Retina (tissue), 1 donor: Measurements from ENCODE around the gene RNF144A.

ENCODE experiments used
- DNase-seq: peaks from one replicate; pipeline ENCODE4 v3.0.0-alpha.2; 2016

The RNF144A gene

DNA sequence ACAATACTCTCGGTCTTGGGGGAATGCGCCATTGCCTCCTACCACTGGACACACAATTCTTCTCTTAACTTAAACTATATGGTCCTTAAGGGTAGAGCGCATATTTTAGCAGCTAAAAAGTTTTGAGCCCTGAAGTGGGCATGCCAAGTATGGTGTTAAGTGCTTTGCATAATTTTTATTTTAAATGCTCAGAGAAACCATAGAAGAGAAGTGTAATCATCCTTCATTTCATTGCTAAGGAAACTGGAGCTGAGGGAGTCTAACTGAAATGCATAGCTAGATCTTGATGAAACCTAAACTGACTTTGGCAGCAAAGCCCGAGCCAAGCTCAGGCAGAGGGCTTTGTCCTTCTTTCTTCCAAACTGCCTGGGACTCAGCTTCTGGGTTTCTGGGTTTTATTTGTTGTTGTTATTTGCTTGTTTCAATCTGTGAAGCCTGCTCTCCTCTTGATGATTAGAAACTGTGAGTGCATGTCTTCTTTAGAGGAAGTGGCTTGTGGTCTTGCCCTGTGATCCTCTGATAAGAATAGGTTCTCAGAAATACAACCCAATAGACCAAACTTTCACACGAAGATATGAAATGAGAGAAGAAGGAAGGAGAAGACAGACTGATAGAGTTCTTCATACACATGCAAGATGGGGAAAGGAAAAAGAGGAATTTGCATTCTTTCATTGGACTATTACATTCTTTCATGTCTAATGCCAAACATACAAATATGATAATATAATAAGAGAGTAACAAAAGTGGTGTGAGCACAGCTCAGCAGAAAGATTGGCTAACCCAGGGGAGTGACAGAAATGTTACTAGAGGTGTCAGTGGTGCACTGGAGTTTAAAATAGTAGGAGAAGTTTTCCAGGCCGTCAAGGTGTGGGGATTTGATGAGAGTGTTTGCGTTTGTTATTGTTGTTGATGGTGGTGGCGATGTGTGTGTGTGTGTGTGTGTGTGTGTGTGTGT lies 7.5 kb upstream of the RNF144A start:
- DNase-seq = no peak

DNA sequence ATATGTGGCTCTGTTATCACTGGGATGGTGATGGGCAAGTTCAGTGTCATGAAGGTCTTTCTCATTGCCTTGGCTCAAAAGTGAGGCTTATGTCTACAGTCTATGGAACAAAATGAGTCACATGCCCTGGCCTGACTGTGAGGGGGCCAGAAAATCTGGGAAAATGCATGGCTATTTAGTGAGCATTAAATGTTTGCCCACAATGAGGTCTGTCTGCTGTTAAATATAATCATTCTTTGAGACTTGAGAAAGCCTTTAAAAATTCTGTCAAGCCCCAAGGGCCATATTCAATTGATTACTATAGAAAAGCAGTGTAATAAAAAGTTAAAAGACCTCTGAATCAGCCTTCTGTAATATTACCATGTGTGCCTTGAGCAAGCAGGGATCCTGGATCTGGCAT lies 5.5 kb upstream of the RNF144A start:
- no peak for DNase-seq

DNA sequence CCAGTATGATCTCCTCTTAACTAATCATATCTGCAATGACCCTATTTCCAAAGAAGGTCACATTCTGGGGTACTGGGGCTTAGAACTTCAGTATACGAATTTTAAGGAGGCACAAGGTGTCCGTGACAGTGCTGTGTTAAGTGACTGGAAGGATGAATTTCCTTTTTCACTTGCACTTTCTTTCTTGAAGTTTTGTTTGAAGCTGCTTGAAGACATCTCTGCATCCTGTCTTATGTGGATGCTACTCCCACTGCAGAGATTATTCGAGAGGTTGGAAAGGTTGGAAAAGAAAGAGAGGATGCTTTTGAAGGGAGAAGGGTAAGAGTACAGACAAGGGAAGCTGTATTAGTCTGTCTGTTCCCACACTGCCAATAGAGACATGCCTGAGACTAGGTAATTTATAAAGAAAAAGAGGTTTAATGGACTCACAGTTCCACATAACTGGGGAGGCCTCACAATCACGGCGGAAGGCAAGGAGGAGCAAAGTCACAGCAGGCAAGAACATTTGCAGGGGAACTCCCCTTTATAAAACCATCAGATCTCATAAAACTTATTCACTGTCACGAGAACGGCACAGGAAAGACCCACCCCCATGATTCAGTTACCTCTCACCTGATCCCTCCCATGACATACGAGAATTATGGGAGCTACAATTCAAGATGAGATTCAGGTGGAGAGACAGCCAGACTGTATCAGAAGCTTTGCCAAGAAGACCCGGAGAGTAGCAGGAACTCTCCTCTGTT lies 3.6 kb upstream of the RNF144A start:
- no peak for DNase-seq

DNA sequence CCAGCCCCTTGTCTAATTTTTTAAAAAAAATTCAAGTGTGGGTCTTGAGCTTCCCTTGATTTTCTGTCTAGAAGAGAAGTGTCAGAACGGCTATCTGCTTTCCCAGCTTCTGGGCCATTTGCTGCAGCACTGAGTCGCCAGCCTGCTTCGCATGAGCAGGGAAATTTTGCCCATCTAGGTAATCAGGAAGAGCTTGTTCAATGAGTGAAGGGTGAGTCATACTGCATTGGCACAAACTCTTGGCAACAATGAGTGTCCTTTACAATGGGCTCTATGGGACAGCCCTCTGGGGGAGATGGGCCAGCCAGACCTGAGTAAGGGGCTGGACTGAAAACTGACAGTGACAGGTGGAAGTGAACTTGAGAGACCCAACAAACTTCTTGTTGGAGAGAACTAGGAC lies 2.4 kb upstream of the RNF144A start:
- no peak for DNase-seq

DNA sequence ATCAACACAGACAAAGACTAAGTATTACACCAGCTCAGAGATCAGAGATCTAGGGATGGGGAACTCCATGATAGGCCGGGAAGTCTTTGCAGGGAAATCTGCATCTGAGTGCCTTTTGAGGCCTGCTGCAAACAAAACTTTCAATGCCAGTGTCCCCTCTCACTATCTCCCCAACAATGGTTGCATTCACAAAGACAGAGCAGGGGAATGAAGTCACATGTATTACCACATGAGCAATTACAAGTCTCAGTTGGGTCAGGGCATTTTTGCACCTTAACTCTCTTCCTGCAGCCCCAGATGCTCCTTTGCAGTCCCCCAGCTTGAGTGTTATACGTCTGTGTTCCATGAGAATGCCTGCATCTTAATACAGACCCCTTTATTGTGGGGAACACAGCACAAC lies 1.8 kb upstream of the RNF144A start:
- no peak for DNase-seq

DNA sequence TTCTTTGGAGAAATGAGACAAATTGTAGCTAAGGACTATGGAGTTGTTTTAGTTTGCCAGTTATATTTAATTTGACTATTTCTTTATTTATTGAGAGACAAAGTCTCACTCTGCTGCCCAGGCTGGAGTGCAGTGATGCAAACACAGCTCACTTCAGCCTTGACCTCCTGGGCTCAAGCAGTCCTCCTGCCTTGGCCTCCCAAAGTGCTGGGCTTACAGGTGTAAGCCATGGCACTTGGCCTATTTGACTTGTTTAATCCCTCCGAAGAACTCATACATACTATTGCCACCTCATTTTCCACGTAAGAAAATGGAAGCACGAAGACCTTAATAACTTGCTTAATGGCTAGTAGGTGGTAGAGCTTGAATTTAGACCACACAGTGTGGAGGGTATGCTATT lies 988 bp upstream of the RNF144A start:
- DNase-seq = no peak

DNA sequence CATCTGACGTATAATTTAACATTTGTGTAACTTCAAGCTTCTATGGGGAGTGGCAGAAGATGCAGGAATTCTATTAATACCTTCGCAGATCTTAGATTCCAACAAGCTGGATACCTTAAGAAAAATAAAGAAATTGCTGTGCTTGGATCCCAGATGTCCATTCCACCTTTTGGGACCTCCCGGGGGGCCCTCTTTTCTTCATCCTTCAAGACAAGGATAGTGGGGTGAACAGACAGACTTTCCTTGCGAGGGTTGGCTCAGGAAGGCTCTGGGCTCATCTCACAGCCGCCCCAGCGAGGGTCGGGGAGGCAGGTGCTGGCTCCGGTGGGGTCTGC lies 509 bp upstream of the RNF144A start:
- no peak for DNase-seq

DNA sequence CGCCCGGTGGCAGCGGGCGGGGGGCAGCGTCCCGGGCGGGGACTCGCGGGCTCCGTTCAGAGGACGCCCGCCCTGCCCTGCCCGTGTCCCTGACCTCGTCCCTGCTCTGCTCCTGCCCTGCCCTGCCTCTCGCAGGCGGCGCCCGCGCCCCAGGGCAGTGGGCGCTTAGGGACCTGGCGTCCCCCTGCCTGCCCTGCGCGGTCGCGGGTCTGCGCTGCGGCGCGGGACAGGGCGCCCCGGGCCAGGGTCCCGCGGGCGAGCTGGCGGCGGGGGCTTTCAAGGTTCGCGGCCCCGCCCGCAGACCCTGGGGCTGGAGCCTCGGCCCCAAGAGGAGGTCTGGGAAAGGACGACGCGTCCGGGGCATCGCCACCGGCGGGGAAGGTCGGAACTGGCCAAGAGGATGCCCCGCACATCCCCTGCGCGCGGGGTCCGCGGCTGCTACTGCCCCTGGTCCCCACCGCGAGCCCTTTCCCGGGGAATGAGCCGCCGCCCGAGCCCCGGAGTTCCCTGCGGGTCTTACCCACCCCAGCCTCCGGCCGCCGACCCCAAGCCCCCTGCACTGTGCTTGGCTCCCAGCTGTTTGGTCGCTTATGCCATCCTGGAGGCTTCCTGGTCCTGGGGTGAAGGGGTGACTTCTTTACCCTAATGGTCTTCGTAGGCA lies 679 bp downstream of the RNF144A start:
- peak; percentile 64 for DNase-seq

DNA sequence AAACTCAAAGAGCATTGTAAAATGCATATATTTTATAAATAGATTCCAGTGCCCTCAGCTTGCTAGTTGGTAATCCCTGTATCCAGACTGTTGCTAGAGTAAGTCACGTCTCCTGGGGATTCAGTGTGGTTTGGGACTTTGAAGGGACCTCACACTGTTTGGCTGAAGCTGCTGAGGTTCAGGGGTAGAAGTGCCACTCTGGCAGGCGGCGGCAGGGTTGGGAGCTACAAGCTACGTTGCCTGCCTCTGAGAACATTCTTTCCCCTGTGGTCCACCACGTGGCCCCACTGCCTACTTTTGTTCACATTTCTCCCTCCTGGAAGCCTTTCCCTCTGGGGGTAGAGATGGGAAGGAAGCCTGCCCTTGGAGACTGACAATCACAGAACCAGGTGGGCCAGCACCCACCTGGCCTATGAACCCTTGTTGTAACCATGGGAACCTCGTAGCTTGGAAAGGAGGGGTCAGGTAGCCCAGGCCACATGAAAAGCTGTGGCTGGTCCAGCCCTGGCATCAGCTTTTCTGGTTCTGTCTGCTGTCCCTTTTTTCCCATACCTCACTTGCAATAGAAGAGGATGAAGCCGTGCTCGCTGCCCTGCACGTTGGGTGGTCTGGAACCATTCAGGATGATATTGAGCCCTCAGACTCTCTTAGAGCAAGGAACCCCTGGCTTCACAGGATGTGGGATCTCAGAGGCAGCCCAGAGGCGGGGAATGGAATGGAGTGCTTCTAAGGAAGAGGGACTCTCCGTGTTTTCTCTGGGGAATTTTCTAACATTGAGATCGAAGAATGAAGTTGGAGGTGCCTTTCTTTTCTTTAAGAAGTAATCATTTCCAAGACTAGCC lies 2.9 kb downstream of the RNF144A start:
- peak; percentile 54 for DNase-seq

DNA sequence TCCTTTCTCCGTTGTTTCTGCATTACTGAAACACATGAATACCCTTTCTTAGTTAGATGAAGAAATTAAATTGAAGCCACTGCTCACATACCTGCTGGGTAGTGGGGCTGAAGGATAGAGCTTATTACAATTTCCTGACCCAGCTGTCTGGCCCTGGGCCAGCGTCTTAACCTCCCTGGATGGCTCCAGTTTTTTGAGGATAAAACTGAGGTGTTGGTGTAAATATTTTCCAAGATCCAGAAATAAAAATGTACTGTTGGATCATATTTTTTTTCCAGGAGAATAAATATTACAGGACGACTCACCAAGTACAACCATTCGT lies 3.5 kb downstream of the RNF144A start:
- no peak for DNase-seq

DNA sequence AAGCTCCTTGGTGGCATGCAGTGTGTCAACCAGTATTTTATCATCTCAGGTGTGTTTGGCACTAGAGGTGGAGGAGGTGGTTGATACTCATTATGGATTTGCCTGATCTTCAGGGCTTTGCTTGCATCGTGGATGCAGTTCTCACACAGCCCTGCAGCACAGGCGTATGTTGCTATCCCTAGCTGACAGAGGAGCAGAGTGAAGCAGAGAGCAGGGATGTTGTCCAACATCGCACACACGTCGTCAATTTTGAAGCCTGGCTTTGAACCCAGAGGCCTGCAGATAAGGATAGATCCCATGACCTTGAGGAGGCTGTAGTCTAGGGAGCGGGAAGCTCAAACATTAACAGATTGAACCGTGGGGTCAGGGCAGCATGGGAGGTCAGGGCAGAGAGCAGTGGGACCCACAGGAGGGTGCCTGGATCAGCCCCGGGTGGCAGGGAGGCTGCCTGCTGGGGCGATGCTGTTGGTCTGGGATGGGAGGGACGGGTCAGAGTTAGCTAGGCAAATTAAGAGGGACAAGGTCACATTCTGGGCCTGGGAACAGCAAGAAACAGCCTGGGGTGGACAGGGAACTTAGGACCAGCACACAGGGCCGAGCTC lies 4.2 kb downstream of the RNF144A start:
- DNase-seq = no peak

DNA sequence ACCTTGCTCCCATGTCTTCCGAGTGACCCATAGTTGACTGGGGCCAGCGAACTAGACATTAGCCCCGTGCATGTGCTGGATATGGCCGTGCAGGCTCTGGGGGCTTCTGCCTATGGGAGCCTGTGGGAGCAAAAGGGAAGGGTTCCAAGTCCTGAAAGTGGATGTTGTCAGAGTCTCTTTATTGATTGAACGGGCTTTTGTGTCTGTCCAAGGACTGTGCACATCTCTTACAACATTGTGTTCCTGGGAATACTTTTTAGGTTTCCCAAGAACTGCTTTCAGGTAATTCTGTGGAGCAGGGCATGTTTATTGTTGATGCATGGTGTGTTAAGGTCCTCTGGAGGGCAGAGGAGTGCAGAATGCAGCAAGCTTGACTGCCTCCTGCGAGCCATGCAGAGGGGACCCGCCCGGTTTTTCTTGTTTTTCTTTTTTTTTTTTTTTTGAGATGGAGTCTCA lies 5.0 kb downstream of the RNF144A start:
- peak; percentile 44 for DNase-seq

DNA sequence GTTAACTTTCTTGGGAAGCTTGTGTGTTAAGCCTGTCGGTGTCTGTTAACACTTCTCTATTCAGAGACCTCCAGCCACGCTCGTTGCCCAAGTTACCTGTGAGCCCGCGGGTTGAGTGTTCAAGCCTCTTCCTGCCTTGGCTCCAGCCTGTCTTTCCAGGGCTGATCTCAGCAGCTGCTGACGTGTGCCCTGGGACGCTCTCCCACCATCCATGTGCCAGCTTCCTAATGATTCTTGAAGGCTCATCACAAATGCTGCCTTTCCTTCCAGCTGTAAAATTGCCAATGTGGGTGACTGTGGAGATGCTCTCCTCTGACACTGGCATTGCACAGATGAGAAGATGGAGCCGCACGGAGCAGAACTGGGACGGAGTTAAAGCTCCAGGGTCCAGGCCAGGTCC lies 6.1 kb downstream of the RNF144A start:
- DNase-seq = no peak

DNA sequence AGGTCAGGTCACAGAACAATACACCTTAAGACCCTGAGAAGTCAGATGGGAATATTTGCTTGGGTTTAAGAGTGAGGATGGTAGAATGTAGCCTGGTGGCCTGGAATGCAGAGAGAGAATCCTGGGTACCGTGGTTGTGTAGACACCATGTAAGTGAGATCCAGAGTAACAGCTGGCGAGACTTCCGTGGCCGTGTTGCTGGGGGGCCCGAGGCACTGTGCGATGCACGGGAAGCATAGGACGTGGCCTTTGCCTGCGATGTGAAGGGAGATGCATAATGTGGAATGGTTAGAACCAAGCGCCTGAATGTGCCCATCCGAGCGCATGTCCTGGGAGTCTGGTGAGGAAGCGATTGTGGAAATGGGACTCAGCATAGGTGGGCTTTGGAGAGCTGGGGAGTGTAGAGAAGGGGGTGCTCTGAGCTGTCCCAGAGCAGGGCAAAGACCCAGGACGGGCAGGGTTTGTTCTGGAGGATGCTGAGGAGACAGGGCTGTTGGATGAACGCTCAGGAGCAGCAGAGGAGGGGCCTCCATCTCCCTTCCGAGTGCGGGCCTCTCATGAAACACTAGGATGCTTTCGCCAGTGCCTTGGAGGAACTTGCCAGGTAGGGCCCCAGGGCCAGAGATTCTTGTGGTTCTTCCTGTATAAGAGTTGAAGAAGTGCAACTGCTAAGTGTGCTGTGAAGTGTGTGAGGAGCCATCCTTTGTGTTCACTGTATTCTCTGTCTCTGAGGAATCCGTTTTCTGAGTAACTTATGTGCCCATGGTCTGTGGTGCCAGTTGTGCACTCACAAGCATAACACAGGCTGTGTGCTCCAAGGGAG lies 7.1 kb downstream of the RNF144A start:
- no peak for DNase-seq

DNA sequence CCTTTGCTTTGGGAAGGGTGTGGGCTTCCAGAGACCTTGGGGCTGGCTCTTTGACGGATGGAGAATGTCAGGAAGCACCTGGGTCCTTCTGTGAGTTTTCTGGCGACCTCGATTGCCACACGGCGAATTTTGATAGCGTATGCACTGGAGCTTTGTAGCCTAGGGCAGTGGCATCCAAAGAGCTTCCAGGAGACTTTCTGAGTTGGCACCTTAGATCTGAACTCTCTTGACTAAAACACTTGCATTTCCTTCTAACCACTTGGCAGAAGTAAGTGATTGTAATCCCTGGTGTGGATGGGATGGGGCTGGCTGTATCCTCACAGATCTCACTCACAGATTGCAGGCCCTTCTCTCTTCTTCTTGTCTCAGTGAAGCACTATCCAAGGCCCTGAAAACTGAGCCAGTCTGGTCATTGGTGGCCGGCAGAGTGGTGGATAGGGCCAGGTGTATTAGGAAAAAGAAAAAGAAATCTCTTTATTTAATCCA lies 7.8 kb downstream of the RNF144A start:
- no peak for DNase-seq

DNA sequence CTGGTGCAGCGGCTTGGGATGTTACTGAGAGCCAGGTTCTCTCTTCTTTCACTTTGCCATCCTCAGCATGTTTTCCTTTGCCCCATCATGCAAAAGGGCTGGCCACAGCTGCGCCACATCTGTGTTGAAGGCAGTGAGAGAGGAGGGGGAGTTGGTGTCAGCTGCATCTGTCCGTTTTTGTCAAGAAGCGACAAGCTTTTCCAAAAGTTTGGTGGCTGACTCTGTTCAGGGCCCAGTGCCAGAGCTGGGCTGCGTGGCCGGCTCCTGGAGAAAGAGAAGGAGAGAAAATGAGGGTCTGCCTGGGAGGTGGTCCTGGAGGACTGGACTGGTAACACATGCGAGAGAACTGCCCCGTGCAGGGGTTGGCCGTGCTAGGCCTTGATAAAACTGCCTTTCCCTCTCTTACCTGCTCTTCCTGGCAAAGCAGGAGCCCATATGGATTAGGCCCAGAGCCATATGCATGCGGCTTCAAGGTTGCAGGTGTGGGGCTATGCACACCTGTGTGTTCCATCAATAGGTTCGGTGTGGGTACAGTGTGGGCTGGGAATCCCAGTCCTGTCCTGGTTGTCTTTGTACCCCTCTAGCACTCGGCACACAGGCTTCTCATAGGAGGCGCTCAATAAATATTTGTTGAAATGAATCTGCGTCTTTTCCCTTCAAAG lies 9.0 kb downstream of the RNF144A start:
- DNase-seq = no peak

DNA sequence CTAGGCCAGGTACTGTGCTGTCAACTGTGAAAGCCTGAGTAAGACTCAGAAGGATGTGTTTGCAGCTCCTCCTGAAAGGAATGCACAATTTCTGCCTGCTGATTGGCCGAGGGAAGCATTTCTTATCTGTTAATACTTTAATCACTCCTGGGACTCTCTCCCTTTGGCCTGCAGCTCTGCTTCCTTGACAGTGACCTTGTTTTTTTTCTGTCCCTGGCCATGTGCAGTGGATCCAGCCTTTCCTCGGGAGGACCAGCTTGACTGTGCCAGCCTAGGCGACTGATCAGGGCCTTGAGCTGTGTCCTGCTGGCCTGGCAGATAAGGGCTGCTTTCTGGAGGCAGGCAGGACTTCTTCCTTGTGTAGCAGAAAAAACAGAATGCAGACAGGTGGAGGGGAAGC lies 10.0 kb downstream of the RNF144A start:
- DNase-seq = peak; percentile 42

DNA sequence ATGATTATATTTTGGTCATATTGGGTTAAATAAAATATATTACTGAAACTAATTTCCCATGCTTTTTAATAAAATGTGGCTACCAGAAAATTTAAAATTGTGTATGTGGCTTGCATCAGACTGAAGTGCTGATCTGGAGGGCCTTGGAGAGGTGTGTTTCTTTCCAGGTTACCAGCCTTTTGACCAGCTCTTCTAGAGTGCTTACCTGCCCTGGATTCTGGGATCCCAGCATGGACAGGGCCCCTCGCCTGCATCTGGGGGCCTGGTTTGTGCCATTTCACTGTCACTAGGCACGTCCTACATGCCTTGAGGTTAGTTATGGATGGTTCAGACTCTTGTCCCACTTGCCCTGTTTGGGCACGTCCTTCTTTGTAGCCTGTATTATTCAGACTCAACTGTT lies 10.5 kb downstream of the RNF144A start:
- no peak for DNase-seq

DNA sequence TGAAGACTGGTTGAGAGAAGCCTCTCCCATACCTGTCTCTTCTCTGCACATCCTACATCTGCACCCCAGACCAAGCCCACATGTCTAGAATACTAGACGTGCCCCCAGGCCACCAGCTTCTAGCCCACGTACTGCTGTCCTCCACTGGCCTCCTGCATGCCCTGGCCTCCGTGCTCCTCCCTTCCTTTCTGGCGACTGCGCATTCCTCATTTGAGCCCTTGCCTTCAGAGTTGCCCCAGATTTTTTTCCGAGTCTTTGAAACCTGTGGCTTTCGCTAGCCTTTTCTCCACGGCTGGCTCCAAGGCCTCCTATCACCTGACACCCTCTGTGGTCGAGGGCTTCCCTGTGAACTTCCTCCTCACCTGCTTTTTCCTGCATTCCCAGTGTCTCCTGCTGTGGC lies 11.2 kb downstream of the RNF144A start:
- DNase-seq = no peak

DNA sequence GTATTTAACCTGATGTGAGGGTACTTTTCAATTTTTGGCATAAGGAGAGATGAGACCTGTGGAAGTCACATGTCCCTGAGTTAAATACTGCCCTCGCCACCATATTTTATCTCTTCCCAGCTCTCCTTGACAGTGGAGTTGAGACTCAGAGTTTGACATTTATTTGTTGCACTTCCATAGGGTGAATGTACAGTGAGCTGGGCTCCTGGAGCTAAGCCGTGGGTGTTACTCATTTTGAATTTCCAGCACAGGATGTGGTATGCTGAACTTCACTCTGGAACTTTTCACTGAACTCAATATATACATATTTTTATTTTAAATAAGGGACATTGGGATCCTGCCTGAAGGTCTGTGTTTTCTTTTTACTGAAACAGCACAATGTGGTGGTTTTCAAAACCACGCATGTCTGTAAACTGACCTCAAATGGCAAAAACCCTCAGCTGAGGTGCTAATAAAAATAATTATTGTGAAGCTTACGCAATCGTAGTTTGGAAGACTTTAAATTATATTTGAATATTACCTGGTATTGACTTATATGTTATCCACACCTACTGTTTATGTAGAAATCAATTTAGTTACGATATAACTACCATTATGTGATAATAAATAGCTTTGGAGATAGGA lies 12.1 kb downstream of the RNF144A start:
- DNase-seq = no peak
